ENCODE measurements around the gene CNOT6.

The CNOT6 gene

DNA sequence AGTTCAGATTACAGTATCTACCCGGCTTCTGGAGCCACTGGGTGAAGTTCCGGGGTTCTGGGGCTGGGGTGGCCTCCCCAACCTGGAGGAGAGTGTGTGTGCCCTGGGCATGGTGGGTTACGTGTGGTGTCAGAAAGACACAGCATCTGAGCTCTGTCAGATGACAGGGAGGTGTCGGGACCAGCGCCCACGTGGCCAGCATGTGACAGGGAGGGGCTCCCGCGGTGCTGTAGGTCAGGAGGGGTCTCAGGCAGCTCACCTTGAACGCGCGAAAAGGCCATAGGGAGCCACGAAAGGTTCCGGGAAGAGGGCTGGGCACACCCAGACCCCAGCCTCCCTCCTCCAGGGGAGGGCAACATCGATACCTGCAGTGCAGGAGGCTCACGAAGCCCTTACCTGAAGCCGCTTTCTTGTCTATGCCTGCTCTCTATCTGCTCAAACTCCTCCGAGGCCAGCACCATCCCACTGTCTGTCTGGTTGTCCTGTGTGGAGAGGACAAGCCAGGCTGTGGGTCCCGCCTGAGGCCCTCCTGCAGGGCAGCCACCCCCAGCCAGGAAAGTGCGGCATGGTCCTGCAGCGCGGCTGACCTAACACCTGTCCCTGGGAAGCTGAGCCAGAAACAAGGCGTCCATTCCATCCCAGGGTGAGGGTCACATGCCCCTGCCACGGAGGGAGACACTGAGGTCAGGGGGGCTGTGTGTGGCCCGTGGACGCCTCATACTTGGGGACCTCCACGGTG is 114.6 kb downstream of the CNOT6 start:
- no peak overlapping the region for H3K4me3 ChIP-seq
- no peak overlapping the region for H3K27ac ChIP-seq
- no peak for DNase-seq (ENCODE audit: low spot score)
- TF ChIP-seq, protein P1, sequence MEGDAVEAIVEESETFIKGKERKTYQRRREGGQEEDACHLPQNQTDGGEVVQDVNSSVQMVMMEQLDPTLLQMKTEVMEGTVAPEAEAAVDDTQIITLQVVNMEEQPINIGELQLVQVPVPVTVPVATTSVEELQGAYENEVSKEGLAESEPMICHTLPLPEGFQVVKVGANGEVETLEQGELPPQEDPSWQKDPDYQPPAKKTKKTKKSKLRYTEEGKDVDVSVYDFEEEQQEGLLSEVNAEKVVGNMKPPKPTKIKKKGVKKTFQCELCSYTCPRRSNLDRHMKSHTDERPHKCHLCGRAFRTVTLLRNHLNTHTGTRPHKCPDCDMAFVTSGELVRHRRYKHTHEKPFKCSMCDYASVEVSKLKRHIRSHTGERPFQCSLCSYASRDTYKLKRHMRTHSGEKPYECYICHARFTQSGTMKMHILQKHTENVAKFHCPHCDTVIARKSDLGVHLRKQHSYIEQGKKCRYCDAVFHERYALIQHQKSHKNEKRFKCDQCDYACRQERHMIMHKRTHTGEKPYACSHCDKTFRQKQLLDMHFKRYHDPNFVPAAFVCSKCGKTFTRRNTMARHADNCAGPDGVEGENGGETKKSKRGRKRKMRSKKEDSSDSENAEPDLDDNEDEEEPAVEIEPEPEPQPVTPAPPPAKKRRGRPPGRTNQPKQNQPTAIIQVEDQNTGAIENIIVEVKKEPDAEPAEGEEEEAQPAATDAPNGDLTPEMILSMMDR (IDR thresholded peaks at IDR 0.05), result no peak

DNA sequence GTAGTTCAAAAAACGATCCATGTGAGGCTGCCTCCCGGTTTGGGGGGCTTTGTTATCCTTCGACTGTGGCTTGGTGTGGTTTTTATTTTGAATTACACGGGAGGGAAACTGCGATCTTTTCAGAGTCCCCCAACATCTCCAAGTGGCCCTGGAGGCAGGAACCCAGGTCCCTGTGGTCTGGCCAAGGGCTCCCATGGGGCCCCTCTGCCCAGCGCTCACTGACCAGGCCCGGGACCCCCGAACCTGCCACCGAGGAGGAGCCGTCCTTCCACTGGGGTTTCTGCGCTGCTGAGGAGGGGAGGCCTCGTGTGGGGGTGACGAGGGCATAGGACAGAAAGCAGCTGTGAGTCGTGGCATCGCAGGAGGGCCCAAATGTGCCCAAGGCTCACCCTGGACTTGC is 115.2 kb downstream of the CNOT6 start:
- no peak for DNase-seq (ENCODE audit: low spot score)

DNA sequence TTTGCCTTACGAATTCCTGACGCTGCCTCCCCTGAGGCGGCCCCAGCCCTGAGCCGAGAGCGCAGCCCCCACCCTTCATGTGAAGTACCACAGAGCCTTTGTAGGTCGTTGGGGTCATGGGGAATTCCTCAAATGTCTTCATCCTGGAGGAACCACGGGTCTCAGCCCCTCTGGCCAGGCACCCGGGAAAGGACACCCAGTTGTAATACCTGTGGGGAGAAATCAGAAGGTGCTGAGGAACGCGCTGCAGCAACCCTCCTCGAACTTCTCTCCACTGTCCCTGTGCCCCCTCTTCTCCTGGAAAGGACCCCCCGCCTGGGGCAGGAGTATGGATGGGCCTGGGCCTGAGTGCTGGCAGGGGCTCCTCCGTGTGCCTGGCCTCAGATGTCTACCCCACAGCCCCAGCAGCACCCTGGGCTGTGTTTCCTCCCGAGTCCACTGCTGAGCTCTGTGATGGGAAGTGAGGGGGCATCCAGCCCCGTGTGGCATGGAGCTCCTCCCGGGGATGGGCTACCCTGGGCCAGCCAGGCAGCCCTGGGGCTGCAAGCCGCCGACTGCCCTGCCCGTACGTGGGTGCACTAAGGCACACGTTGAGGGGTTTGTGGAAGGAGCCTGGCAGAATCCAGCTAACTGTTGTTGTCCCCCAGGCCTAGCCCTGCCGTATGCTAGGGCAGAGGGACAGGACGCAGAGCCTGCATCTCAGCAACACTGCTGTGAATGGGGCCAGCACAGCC is 115.8 kb downstream of the CNOT6 start:
- no peak for DNase-seq (ENCODE audit: low spot score)
- Histone ChIP-seq H3K27ac (no peak overlapping the region), H3K4me3 (no peak overlapping the region)
- TF ChIP-seq, protein P1 (IDR thresholded peaks at IDR 0.05), result no peak

More for the DNA sequence above, 115.2 kb downstream of the CNOT6 start:
- no peak overlapping the region for H3K27ac ChIP-seq
- no peak overlapping the region for H3K4me3 ChIP-seq
- TF ChIP-seq, protein P1 (IDR thresholded peaks at IDR 0.05), result no peak

DNA sequence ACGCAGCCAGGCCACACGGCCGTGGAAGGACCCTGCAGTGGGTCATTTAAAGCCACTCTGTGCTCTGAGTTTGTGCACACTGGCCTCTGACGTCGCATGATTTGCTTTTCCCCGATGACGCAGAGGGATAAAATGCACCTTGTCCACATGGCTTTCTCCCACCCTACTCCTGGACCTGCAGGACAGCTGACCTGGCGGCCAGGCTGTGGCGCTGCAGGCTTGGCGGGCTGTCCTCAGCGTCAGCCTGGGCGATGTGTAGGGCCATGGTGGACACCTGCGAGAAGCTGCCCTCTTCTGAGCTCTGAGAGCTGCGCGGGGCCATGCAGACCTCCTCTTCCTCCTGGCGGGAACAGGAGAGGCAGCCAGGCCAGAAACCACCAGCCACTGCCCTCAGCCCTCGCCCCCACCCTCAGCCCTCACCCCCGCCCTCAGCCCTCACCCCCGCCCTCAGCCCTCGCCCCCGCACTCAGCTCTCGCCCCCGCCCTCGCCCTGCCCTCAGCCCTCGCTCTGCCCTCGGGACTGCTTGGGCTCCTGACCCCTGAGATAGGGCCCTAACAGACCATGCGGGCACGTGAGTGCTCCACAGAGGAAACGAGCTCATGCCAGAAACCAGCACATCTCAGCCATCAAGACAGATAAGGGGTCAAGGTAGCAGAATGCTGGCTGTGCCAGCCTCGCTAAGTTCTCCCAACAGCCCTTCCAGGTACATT is 117.1 kb downstream of the CNOT6 start:
- TF ChIP-seq, protein P1 (IDR thresholded peaks at IDR 0.05), result no peak
- Histone ChIP-seq H3K27ac (no peak overlapping the region), H3K4me3 (no peak overlapping the region)
- DNase-seq (ENCODE audit: low spot score), result no peak

DNA sequence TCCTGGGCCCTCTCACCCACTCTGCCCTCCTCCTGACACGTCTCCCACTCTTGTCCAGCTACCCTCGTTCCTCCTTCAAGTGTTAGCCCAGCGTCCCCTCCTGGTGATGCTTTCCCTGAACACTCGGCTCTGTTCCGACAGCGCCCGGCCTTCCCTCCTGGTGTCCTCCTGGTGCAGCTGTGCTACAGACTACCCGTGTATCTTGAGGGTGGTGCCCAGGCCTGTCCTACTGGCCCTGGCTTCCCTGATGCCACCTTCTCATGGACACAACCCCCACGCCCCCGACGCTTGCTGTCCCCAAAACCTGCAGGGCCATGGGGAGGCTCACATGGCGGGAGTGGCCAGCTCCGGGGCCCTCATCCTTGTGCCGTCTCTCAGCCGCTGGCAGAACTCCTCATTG is 118.5 kb downstream of the CNOT6 start:
- DNase-seq (ENCODE audit: low spot score), result no peak
- Histone ChIP-seq H3K4me3 (no peak overlapping the region), H3K27ac (no peak overlapping the region)
- TF ChIP-seq, protein P1 (IDR thresholded peaks at IDR 0.05), result no peak

DNA sequence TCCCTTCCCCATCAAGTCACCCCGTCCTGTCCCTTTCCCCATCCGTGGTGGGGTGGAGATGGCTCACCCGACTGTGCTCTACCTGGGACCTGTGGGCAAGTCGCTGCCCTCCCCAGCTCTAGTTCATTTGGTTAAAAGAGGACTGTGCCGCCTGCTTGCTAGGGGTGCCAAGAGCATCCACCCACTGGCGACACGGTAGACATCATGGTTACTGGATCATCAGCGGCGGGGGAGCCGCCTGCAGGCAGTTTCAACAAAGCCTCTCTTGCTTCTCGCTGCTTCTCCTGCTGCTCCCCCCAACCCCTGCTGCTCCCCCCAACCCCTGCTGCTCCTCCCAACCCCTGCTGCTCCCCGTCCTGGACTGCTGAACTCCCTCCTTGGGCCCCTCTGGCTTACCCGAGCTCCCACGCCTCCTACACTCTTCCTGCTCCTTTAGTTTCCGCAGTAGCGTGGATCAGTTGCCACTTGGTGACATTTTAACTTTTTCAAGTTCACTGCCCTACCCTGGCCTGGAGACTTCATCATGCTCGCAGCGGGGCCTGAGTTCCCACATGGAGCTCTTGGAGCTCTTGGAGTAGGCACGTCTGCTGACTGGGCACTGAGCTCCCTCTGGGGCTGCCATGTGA is 119.1 kb downstream of the CNOT6 start:
- Histone ChIP-seq H3K27ac (no peak overlapping the region), H3K4me3 (no peak overlapping the region)
- TF ChIP-seq, protein P1 (IDR thresholded peaks at IDR 0.05), result no peak
- DNase-seq (ENCODE audit: low spot score), result no peak

Measured in coronary artery (tissue), 2 donors.